ENCODE data around the gene TMEM235. TPM values are rescaled to one million over a fixed set of nuclear protein-coding genes. Genes with fewer than 3 reads are reported as not detected.

Gene TMEM235
- total and polyA plus RNA-seq, 4 donors = 0.02 TPM; not detected in 3

- Histone ChIP-seq H3K9me3 (ENCODE audit: control insufficient read depth in 4 of 4, low read length in 3 of 4) (no peaks in the 10 kb centered on the region), H3K27me3 (ENCODE audit: control insufficient read depth in 4 of 4, insufficient read depth in 4 of 4, low read length in 3 of 4) (no peaks in the 10 kb centered on the region), H3K27ac (ENCODE audit: low read depth in 1 of 2, low read length in 2 of 2) (peak overlapping the region; percentile 13 to 19), H3K36me3 (ENCODE audit: control insufficient read depth in 4 of 4, insufficient read depth in 3 of 4, low read depth in 1 of 4, low read length in 3 of 4) (no peaks in the 10 kb centered on the region), H3K9ac (ENCODE audit: low read depth in 1 of 2, low read length in 2 of 2) (no peak overlapping the region), H3K4me3 (ENCODE audit: low read depth in 1 of 3, low read length in 3 of 3) (no peak overlapping the region), H3K4me1 (ENCODE audit: control insufficient read depth in 4 of 4, insufficient read depth in 4 of 4, low read length in 3 of 4) (peaks cover 0 to 3% (median 0%) of the 10 kb centered on the region in 4 donors)
- TF ChIP-seq JUND (IDR thresholded peaks at IDR 0.05) (no peak), SP1 (IDR thresholded peaks at IDR 0.05) (no peak), MAX (IDR thresholded peaks at IDR 0.05) (no peak), NR2F2 (IDR thresholded peaks at IDR 0.05) (no peak), HNF4G (IDR thresholded peaks at IDR 0.05) (no peak), RXRA (IDR thresholded peaks at IDR 0.05) (no peak), FOXA1 (IDR thresholded peaks at IDR 0.05) (no peak), RAD21 (IDR thresholded peaks at IDR 0.05) (no peak), HNF4A (conservative IDR thresholded peaks at IDR 0.05) (no peak), YY1 (IDR thresholded peaks at IDR 0.05) (no peak), TAF1 (conservative IDR thresholded peaks at IDR 0.05) (no peak), ZBTB33 (IDR thresholded peaks at IDR 0.05) (no peak), CTCF (IDR thresholded peaks at IDR 0.05; ENCODE audit: low read depth, low read length, missing input control) (no peak), EGR1 (IDR thresholded peaks at IDR 0.05; ENCODE audit: low read depth in 2 of 2) (no peak), REST (IDR thresholded peaks at IDR 0.05) (no peak), GABPA (IDR thresholded peaks at IDR 0.05 in 1 of 2, conservative IDR thresholded peaks at IDR 0.05 in 1 of 2) (no peak), ATF3 (IDR thresholded peaks at IDR 0.05) (no peak), FOXA2 (IDR thresholded peaks at IDR 0.05) (no peak)
- WGBS = 83% methylated on average over 4 of the region's 4 CpGs
- DNase-seq (ENCODE audit: low spot score) = no peak
Measured at GRCh38 chr17:78223061-78223460, 8.4 kb upstream of the TMEM235 start.

All from liver (tissue), 9 donors.